ENCODE data around the gene BHLHE40.
"Not testable (repeated sequence)": the region's sequence is repeated elsewhere in the genome, so short reads cannot be mapped to it uniquely, and the experiment has no call there.

BHLHE40 gene

DNA sequence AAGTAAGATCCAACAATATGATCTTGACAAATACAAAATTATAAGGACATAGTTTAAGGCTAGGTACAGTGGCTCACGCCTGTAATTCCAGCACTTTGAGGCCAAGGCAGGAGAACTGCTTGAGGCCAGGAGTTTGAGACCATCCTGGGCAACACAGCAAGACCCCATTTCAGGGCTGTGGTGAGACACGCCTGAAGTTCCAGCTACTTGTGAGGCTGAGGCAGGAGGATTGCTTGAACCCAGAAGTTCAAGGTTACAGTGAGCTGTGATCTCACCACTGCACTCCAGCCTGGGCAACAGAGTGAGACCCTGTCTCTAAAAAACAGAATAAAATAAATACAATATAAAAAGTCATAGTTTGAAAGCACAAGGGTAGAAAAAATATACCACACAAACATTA is 17.4 kb upstream of the BHLHE40 start:
- not testable (repeated sequence) for DNase-seq (ENCODE audit: low read depth)

DNA sequence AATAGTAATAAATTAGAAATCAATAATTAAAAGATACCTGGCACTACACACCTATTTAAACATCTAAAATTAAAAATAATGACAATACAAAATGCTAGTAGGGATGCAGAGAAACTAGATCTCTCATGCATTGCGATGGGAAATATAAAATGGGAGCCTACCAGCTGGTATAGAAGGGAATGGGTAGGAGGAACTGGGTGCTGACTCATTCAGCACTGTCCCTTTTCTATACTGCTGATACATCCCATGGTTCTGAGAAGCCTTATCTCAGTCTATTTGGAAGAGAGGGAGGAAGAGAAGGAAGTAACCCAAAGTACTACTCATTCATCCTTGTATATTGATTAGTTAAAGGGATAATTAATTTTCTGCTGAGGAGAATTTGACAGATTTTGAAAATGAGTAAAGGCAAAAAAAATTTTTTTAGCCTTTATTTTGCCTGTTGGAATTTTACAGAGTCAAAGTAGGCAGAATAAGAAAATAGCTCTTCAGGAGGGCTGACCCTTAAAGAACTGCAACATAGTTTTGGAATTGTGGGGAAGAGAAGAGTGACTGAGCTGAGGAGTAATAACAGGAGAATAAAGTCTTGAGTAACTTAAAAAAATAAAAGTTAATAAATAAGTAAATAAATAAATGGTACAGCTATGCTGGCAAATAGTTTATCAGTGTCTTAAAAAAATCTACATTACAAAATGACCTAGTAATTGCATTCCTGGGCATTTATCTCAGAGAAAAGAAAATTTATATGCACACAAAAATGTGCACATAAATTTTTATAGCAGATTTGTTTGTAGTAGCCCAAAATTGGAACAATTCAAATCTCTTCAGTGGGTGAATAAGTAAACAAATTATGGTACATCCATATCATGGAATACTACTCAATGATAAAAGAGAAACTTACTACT is 15.3 kb upstream of the BHLHE40 start:
- no peak for DNase-seq (ENCODE audit: low read depth)

DNA sequence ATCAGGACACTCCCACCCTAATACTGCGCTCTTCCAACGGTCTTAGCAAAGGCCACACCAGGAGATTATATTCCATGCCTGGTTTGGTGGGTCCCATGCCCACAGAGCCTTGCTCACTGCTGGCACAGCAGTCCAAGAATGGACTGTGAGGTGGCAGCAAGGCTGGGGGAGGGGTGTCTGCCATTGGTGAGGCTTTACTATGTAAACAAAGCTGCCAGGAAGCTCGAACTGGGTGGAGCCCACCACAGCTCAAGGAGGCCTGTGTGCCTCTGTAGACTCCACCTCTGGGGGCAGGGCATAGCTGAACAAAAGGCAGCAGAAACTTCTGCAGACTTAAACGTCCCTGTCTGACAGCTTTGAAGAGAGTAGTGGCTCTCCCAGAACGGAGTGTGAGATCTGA is 13.2 kb upstream of the BHLHE40 start:
- DNase-seq (ENCODE audit: low read depth) = not testable (repeated sequence)

DNA sequence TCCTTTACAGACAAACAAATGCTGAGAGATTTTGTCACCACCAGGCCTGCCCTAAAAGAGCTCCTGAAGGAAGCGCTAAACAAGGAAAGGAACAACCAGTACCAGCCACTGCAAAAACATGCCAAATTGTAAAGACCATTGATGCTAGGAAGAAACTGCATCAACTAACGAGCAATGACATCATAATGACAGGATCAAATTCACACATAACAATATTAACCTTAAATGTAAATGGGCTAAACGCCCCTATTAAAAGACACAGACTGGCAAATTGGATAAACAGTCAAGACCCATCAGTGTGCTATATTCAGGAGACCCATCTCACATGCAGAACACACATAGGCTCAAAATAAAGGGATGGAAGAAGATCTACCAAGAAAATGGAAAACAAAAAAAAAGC is 11.6 kb upstream of the BHLHE40 start:
- DNase-seq (ENCODE audit: low read depth) = not testable (repeated sequence)

DNA sequence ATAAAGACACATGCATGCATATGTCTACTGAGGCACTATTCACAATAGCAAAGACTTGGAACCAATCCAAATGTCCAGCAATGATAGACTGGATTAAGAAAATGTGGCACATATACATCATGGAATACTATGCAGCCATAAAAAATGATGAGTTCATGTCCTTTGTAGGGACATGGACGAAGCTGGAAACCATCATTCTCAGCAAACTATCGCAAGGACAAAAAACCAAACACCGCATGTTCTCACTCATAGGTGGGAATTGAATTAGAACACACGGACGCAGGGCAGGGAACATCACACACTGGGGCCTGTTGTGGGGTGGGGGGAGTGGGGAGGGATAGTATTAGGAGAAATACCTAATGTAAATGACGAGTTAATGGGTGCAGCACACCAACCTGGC is 7.8 kb upstream of the BHLHE40 start:
- DNase-seq (ENCODE audit: low read depth) = not testable (repeated sequence)

DNA sequence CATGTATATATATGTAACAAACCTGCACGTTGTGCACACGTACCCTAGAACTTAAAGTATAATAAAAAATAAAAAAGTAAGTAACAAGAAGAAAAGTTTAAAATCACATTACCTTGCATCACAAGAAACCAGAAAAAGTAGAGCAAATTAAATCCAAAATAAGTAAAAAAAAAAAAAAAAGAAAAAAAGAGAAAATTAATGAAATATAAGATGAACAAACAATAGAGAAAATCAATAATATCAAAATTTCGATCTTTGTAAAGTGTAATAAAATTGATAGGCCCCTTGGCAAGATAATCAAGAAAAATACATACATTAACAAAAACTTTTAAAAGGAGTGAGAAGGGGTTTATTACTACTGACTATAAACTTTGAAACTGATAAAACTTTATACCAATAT is 7.4 kb upstream of the BHLHE40 start:
- DNase-seq (ENCODE audit: low read depth) = no peak

DNA sequence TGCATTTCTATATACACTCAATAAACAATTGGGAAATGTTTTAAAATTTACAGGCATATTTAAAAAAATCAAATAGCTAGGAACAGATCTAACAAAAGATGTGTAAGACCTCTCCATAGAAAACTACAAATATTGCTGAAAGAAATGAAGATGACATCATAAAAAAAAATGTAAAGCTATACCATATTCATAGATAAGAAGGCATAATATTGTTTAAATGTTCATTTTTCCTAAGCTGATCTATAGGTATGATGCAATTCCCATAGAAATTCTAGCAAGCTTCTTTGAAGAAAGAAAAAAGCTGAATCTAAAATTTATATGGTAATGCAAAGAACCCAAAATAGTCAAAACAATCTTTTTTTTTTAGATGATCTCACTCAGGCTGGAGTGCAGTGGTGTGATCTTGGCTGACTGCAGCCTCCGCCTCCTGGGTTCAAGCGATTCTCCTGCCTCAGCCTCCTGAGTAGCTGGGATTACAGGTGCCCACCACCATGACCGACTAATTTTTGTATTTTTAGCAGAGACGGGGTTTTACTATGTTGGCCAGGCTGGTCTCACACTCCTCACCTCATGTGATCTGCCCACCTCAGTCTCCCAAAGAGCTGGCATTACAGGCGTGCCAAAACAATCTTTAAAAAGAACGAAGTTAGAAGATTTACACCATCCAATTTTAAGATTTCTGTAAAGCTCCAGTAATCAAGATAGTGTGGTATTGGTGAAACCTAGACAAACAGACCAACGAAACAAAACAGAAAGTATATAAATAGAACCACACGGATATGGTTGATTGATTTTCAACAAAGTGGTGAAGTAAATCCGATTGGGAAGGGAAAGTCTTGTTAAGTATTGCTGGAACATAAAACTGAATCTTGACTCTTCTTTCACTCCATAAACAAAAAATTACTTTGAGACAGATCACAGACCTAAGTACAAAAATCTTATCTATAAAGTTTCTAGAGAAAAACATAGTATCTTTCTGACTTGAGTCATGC is 6.3 kb upstream of the BHLHE40 start:
- DNase-seq (ENCODE audit: low read depth) = no peak

DNA sequence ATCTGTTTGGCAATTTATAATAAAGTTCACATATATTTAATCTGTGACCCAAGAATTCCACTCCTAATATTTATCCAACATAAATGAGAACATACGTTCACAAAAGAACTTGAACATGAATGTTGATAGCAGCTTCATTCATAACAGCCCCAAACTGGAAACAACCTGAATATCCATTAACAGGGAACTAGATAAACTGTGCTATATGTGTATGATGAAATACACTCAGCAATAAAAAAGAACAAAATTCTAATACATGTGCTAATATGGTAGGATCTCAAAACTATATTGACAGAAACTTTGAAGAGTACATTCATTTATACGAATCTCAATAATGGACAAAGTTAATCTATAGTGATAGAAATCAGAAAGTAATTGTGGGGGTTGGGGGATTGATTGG is 5.1 kb upstream of the BHLHE40 start:
- DNase-seq (ENCODE audit: low read depth) = no peak

DNA sequence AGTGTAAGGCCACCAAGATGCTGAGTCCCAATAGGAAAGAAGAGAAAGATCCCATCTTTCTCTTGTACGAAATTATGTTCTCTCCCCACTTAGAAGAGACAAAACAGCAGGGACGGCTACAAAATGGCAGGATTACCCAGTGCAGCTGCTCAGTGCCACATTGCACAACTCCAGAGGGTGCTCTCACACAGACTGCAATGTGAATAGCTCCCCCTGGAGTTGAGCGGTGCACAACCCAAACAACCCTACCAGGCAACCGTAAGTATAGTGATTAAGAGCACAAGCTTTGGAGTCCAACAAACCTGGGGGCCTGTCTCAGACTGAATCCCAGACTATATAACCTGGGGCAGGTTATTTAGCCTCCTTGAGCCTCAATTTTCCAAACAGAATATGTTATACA is 3.1 kb upstream of the BHLHE40 start:
- DNase-seq (ENCODE audit: low read depth) = no peak

DNA sequence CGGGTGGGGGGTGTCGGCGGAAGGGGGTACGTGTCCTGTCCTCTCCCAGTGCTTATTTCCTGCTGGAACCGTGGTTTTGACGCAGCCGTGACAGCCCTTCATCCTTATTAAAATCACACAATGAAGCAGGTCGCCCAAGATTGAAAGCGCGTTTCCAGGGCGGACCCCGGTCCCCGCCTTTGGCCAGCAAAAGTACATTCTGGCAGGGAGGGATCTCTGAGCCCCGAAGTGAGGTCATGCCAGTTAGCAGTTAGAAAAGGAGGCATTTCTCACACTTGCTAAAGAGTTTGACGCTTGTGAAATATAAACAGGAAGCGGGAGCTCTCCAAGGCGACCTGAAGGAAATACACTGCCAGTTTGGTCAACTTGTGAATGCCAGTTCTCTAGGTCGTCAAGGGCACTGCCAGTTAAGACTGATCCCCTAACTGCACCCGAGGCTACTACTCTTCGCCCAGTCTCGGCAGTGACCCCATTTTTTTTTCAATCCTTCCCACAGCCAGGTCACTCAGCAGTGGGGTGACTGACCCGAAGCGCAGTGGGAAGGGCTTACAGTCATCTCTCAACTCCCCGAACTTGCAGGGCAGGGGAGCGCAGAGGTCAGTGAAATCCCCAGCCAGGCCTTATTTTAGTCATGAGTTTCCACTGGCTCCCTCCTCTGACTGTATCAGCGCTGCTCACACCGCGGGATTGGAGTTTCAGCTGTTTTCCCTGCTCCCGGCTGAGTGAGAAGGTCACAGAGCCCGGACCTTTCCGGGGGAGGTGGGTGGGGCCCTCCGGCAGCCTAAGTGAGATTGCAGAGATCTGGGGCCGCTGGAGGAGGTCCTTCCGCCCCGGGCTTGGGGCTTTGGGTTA is 2.0 kb upstream of the BHLHE40 start:
- DNase-seq (ENCODE audit: low read depth) = no peak

DNA sequence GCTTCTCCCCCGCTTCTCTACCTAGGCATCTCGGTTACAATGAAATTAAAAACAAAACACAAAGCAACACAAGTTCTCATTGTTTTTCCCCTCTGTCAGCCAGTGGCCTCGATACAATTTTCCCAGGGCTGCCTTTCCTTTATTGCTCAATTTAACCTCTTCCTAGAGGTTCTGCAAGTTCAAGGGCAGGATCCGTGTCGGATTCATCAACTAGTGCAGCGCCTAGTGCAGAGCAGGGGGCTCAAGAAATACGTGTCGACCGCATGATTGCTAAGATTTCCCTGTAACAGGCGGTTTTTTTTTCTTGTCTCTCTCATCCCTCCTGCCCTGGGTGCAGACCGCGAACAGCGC is 1.4 kb upstream of the BHLHE40 start:
- DNase-seq (ENCODE audit: low read depth) = no peak

DNA sequence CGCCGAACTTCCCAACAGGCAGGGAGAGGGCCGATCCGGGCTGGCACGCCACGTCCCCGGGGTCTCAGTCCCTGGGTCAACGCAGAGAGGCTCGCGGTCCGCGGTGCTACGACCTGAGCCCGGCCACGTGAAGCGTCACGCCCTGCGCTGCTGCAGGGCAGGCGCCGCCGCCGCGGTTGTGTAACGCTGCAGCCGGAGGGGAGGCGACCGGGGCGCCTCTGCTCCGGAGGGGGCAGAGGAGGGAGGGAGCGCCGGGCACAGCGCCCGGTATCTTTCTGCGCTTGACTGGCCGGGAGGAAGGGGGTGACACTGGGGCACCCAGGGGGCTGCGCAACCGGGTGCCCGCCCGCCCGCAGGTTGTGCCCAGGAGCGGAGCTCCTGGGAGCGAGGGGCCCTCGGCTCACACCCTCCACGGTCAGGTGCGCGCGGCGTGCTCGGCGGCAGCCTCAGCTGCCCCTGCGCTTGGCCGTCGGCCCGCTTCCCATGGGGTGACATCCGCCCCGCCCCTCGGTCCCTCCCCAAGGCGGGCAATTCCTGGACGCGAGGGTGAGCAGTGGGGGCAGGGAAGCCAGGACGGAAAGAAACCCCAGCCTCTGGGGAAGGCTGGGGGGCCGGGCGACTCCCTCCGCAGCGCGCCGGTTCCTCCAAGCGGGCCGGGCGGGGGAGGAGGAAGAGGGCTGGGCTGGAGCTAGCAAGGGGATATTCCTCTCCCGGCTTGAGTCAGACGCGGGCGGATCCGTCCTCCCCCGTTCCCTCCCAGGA is 852 bp upstream of the BHLHE40 start:
- DNase-seq (ENCODE audit: low read depth) = peak; percentile 56

DNA sequence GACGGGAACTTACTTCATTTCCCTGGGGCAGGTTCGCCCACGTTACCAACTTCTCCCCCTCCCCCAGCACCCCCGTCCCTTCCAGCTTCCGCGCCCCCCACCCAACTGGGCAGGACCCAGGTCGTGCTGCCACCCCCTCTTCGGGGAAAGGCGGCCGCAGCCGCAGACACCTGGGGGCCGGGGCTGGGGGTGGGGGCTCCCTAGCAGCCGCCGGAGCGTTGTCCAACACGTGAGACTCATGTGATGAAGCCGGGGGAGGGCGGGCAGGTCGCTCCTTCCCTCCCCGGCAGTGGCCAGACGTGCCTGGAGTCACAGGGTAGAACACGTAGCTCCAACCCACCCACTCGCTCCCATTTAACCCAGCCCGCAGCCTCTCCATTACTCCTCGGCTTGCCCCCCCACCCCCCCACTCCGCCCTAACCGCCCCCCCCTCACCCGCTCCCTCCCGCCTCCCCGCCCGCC is 240 bp upstream of the BHLHE40 start:
- DNase-seq (ENCODE audit: low read depth) = peak; percentile 70

DNA sequence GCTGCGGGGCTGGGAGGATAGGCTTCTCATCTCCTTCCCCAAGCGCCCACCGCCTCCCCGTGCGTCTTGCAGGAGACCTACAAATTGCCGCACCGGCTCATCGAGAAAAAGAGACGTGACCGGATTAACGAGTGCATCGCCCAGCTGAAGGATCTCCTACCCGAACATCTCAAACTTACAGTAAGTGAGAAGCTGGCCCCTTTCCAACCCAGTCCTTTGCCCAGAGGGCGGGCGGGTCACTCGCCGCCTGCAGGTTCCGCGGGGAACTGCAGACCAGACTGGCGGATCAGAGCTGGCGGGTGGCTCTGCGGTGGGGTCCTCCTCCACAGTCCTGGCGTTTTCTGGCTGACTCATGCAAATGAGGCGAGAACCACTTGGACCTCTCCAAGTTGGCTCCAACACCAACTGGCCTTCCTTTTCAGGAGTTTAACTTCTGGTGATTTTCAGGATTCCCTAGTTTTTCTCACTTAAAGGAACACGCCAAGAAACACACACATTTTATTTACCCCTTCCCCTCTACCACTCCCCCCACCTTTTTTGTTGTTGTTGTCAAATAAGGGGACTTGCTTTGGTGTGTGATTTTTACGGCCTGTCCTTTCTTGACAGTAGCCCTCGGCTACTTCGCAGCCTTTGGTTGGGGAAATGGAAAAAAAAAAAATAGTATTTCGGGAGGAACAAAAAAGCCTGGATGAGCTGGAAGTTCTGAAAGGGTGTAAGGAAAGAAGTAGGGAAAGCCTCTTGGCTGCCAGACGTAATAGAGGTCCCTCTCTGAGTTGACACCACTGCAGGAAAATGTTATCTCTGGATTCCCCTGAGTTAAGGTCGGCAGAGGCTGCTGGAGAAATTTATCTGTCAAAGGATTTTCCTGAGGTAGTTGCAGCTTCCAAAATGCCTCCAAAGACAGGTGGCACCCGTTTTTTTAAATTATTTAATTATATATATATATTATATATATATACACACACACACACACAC is 1.3 kb downstream of the BHLHE40 start:
- peak; percentile 80 for DNase-seq (ENCODE audit: low read depth)

DNA sequence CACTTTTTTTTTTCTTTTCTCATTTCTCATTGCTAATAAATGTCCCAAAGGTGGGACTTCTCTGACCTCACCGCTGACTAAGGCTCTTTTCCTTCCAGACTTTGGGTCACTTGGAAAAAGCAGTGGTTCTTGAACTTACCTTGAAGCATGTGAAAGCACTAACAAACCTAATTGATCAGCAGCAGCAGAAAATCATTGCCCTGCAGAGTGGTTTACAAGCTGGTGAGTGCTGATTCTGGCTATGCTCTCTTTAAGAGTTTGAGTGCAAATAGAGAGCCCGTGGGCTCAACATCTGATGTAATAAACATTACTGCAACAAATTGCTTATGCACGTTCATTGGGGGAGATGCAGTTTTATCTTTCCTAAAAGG is 2.0 kb downstream of the BHLHE40 start:
- DNase-seq (ENCODE audit: low read depth) = no peak

DNA sequence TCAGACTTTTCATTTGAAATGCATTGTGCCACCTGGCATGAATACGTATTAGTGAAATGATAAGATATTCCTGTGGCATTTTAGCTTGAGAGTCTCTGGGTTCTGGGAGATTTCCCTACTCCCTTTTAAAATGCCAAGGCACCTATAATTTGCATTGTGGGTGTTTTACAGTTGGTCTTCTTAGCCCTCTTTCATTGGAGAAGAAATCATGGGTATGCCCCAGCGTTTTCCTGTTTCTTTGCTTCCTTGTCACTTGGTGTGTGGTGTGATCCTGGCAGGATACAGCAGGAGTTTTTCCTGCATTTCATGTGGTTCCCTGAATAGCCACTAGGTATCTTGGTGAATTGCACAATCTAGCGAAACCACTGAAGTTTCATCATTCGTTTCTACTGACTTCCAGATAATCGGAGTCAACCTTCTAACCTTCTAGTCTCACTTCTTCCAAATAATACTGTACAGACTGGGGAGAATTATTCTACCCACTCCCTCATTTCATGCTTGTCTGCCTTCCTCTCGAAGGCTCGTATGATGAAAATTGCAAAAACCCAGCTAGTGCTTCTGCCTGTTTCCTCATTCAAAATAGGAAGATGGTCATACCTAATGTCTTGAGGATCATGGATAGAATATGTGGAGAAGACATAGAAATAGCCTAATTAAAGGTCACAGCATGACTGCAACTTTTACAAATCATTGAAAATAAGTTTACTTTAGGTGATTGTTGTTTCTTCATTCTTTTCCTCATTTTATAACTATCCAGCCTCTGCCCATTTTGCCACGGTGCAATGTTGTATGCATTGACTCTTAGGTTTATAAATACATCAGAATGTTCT is 2.6 kb downstream of the BHLHE40 start:
- no peak for DNase-seq (ENCODE audit: low read depth)

DNA sequence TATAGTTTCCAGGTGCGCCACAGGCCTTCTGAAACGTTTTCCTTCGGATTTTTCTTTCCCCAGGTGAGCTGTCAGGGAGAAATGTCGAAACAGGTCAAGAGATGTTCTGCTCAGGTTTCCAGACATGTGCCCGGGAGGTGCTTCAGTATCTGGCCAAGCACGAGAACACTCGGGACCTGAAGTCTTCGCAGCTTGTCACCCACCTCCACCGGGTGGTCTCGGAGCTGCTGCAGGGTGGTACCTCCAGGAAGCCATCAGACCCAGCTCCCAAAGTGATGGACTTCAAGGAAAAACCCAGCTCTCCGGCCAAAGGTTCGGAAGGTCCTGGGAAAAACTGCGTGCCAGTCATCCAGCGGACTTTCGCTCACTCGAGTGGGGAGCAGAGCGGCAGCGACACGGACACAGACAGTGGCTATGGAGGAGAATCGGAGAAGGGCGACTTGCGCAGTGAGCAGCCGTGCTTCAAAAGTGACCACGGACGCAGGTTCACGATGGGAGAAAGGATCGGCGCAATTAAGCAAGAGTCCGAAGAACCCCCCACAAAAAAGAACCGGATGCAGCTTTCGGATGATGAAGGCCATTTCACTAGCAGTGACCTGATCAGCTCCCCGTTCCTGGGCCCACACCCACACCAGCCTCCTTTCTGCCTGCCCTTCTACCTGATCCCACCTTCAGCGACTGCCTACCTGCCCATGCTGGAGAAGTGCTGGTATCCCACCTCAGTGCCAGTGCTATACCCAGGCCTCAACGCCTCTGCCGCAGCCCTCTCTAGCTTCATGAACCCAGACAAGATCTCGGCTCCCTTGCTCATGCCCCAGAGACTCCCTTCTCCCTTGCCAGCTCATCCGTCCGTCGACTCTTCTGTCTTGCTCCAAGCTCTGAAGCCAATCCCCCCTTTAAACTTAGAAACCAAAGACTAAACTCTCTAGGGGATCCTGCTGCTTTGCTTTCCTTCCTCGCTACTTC is 3.8 kb downstream of the BHLHE40 start:
- DNase-seq (ENCODE audit: low read depth) = no peak
